HG03378 (cell line): Measurements from ENCODE around the gene ALS2CL.
A peak's percentile ranks its signal among the peaks of the same experiment; 100 is the strongest.

Experiments used
- ATAC-seq: cut with Tn5 transposase; IDR thresholded peaks from one replicate; pipeline ENCODE4 v1.9.1; 2021; ENCODE audit warnings: mild to moderate bottlenecking, moderate library complexity; ENCODE audit not compliant: unreplicated experiment

The ALS2CL gene

DNA sequence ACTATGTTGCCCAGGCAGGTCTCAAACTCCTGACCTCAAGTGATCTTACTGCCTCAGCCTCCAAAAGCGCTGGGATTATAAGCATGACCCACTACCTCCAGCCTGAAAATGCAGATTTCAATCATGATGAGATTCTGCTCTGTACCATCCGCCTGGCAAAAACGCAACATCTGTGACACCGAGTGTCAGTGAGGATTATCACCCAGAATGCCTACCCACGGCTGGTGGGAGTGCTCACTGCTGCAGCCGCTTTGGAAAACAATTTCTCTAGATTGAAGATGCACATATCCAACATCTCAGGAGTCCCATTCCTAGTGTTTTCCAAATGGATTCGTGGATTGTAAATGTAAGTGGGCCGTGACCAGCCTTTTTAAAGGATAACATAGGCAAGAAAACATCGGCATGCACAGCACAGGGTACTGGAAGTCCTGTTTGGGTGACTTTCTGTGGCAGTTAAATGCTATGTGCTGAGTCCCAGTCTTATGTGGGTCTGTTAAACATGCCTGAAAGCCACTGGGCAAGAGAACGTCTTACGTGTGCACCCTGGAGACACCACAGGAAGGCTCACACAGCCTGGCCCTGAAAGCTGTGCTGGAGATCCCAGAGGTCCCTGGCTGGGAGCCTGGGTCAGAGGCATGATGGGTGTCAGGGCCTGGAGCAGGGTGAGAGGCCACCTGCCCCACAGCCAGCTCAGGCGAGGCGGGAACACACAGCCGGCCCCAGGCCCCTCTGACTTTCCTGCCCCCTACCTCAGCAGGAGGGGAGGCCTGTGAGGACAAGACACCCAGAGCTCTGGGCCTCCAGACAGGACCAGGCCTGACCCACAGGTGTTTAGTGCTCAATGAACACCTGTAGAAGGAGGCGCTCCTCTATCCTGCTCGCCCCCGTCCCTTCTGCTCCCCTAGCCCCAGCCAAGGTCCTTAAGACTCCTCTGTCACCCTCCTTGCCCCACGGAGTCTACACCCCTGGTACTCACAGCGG, 23.3 kb upstream of the ALS2CL start:
- no peak for ATAC-seq

DNA sequence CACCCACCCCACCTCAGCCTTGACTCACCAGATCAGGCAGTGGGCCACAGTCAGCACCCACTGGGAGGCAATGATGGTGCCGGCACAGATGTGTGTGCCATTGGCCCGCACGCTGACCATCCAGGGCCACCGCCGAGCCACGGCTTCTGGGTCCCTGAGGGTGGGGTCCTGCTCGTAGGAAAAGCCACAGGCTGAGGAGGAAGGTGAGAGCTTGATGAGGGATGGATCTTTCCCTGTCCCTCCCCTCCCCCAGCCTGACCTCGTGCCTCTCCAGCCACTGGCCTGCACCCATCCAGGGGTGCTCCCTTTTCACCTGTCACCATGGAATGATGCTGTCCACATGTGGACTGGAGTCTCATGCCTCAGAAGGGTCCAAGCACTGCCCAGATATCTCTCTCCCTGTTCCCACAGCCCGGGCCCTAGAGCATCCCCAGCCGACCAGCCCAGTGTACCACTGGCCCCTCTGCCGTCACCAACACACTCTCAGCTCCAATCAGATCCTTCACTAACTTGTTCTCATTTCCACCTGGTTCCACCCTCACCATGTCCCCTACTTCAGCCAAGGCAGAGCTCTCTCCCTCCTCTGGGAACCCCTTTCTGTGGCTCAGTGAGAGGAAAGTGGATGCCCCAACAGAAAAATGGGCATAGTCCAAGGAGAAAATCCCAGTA, 22.2 kb upstream of the ALS2CL start:
- ATAC-seq = no peak

DNA sequence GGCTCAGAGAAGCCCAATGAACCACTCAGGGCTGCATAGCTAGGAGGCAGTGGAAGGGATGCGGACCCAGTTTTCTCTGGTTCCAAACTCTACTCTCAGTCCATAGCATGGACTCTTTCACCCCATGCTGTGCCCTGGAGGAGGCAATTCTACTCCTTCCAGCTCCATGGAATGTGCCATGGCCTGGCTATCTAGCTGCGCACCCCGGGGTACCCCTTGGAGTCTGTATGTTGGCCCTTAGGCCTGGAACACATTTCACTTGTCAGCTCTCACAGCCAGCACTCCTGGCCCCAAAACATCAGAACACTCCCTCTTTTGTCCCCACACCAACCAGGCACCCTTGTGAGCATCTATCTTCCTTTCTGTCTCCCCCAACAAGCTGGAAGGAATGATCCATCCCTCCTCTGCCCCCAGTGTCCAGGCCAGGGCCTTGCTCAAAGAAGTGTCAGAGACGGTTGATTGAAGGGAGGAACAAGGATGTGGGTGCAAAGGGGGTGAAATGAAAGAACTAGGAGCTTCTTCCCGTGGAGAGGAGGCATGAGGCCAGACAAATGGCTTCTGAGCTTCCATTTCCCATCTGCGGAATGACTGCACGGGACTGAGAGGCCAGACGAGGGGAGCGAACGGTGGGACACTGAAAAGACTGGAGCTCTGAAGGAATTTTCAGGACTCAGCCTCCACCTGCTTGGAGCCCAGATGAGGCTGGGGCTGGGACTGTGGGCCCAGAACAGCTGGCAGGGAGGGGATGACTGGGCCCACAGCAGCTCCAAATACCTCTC, 21.4 kb upstream of the ALS2CL start:
- ATAC-seq = no peak

DNA sequence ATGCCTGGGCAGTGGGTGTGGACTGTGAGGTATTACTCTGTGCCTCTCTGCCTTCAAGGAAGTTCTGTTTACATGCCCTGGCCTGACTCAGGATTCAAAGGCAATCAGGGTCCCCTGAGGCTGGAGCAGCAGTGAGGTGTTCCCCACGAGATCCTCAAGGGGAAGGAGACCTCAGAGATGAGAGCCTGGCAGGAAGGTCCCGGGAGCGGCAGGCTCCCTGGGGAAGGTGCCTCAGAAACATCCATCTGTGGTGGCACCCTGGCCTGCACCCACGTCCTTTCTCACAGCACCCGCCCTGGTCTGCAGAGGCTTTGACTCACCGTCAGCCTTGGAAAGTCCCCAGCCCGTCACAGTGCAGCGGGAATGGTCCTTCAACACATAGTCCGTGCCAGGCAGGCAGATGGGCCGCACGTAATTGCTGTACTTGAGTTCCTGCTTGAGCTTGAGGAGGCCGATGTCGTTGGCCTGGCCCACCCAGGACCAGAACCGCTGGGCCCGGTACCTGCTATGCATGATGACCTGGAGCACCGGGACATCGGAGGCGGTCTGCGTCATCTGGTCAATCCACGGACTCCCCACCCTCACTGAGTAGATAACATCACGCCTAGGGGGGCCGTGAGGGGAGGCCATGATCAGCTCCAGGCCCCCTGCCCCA, 20.5 kb upstream of the ALS2CL start:
- peak; percentile 69 for ATAC-seq

DNA sequence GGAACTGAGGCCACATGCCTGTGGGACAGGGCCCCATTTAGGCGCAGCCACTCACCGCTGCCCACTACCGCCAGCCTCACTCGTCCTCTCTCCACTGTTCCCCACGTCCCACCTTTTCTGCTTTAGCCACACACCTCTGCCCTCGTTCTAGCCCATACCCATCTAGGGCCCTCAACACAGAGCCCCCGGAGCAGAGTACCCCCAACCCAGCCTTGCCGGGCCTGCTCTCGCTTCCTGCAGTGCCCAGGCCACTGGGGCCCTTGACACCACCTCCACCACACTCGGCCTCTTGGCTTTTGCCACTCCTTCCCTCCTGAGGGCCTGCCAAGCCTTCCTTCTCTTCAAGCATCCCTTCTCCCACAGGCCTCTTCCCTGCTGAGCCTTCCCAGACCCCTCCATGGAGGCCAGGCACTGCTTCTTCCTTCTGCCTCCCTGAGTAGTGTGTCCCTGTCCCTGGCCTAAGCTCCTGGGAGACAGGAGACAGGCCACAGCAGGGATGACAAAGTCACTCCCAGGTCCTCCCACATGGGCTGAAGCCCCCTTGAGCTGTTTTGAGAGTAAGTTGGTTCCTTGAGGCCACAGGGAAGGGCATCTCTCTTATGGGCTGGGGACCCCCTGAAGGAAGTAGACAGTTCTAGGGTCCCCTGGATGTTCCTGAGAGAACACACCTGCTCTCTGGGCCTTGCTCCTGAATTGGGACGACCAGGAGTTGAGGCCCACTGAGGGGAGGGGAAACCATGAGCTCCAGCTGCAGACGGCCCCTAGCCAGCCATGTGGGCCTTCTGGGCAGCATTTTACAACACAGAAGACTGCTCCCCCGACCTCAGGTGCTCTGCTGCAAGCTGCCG, 19.8 kb upstream of the ALS2CL start:
- ATAC-seq = no peak

DNA sequence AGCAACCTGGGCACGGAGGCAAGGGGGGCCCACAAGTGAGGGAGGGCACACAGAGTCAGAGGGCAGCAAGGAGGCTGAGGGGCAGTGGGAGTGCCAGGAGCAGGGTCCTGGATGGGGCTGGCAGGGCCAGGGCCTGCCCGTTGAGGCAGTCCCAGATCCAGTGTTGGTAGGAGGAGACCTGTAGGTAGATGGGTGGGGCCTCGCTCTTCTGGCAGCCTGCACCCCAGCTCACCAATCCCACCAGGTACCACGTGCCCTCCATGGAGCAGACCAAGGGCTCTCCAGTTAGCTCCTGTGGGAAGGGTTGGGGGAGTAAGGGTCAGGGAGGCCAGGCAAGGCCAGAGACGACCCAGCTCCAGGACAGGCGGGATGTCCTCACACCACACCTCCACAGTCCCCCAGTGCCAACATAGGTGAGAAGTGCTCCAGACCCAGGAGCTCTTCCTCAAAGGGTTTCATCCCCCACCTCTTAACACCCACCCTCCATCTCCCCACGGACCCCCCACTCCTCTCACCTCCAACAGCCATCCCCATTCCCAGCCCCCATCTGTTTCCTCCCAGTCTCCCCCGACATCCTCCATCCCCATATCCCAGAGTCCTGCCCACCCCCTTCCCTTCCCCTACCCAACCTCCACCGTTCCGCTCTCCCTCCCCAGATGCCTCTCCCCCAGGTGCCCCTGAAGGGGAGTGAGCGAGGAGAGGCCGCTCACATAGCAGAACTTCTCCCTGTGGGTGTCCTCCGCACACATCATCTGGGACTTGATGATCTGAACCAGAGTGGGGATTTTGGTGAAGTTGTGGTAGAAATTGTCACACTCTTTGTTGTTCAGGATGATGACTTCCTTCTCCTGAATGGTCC, 18.9 kb upstream of the ALS2CL start:
- ATAC-seq = no peak

DNA sequence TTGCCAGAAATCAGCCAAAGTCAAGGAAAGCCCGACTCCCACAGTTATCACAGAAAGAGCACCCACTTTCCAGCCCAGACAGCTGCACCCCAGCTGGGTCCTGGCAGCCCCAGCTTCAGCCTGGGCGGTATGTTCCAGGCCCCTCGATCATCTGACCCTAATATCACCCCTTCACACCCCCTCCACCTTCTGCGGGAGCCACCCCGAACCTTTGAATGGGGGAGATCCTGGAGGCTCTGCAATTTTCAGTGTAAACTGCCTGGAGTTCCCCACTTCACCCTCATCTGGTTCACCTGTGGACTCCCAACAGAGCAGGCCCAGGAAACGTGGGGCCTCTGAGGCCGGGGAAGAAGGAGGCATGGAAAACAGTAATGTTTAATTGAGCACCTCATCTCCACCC, 18.3 kb upstream of the ALS2CL start:
- no peak for ATAC-seq

DNA sequence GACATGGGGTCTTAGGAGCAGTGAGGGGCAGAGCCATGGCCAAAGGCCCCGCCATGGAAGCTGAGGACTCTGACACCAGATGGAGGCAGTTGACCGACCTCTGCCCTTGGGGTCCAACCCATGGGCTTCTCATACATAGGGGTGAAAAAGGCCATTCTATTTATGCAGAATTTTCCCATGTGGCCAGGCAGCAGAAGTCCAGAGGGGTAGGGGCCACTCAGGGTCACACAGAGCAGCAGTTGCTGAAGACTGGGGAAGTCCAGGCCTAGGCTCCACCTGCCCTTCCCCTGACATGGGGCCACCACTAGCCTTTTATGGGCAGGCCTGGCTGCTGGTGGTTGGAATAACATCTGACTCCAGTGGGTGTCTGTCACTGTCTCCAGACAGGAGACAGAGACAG, 17.8 kb upstream of the ALS2CL start:
- no peak for ATAC-seq

DNA sequence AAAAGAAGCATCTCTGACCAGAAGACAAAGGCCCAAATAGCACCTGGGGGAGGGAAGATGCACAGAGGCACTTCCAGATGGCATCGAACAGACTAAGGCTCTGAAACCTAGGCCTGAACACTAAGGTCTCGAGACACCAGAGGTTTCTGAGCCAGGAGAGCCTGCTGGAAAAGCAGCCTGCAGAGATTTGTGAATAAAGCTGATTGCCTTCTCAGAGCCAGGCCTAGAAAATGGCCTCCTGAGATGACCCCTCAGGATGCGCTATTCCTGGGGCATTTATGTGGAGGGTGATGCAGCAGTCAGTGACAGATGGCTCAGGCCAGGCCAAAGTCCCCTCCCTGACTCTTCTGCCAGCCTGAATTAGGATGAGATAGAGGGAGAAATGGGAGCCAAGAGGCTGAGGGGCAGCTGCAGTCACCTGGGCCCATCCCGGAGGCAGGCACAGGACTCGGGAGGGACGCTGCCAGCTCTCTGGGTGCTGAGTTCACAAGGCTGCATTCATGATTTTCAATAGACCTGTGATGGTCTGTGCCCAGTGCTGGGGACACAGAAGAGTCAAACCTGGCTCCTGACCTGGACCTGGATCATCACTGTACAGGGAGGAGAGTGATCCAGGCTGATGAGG, 17.3 kb upstream of the ALS2CL start:
- no peak for ATAC-seq

DNA sequence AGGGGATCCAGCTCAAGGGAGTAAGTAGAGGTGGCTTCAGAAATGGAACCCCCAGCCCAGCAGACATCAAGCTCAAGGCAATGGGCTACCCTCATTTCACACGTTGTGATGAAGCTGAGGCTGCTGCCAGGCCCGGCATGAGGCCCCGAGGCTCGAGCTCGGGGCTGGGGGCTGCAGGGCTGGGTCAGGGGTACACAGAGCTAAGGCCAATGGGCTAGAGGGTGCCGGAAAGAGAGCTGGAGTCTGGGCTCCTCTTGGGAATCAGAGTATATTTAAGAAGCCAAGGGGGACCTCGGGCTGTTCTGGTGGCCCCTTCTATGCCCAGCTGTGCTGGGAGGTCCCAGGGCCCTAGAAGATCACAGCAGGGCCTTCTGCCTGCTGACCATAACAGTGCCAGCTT, 16.8 kb upstream of the ALS2CL start:
- no peak for ATAC-seq

DNA sequence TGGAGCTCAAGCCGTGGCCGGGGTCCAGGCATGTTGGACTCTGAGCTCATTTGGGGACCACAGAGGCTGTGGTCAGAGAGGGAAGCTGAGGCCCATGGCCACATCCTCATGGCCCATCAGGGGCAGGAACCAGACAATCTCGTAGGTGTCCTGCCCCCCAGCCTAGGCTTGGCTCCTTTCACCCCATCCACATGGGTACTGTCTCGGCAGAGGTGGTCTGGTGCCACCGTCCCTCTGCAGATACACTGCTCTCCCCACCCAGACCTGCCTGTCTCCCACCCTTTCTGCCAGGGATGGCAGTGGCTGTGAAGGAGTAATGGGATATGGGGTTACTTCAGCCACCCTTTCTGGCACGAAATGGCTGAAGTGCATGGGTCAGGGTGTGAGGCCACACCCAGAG, 16.2 kb upstream of the ALS2CL start:
- ATAC-seq = no peak

DNA sequence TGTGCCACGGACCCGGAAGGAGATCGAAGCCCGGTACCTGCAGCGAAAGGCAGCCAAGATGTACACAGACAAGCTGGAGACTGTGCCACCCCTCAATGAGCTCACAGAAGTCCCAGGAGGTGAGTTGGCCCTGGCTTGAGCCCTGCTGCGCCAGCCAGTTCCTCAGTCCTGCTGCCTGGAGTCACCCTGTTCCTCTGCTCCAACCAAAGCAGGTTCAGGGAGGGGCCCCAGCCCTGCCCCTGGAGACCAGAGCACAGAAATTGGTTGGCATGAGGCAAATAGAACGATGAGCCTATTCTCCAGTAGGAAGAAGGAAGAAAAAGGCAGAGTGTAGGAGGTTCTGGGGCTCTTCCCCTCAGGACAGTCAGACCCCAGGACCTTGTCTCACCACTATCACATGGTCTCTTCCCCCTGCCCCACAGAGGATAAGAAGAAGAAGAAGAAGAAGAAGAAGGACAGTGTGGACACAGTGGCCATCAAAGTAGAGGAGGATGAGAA, 15.7 kb upstream of the ALS2CL start:
- no peak for ATAC-seq

DNA sequence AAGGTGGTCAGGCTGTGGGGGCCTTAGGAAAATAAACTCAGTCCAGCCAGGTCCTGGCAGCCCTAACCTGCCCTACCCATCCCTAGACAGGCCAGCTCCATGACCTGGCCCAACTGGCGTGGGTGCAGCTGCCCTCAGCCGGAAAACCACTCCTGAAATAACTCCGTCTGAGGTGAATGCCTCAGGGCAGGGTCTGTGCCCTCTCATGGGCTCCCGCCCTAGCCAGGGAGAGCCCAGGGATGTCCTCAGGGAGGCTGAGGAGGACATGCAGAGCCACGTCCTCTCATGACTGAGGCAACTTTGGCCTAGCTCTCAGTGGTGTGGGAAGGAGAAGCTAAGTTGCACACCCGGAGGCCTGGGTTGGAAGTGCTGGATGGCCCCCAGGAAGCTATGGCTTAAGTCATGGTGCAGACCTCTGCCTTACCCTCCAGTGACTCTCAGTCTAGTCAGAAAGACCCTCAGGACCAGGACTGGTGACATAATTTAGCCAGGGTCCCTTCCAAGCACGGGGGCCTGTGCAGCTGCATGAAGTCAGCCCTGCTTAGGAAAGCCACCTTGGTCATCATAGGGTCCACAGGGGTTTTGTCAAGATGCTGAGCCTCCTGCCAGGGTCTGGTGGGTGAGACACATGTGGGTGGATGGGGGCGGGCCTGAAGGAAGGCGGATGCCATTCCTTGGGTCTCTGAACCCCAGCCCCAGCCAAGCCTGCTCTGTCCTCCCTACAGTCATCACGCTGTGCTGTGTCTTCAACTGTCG, 15.1 kb upstream of the ALS2CL start:
- no peak for ATAC-seq

DNA sequence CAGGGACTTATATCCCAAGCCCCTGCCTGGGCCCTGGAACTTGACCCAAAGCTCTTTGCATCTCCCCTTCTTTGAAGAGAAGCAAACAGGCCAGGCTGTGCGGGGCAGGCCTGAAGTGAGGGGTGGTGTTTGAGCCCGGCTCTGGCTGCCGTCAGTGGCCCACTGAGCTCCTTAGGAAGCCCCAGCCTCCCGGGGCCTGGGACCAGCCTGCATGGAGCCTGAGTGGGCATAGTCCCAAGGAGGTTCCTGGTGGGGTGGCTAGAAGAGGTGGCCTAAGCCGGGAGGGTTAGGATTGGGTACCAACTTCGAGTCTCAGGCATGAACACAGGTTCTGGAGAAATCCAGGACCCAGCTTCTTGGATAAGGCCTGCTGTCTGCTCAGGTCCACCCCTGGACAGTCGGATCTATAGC, 14.1 kb upstream of the ALS2CL start:
- no peak for ATAC-seq

DNA sequence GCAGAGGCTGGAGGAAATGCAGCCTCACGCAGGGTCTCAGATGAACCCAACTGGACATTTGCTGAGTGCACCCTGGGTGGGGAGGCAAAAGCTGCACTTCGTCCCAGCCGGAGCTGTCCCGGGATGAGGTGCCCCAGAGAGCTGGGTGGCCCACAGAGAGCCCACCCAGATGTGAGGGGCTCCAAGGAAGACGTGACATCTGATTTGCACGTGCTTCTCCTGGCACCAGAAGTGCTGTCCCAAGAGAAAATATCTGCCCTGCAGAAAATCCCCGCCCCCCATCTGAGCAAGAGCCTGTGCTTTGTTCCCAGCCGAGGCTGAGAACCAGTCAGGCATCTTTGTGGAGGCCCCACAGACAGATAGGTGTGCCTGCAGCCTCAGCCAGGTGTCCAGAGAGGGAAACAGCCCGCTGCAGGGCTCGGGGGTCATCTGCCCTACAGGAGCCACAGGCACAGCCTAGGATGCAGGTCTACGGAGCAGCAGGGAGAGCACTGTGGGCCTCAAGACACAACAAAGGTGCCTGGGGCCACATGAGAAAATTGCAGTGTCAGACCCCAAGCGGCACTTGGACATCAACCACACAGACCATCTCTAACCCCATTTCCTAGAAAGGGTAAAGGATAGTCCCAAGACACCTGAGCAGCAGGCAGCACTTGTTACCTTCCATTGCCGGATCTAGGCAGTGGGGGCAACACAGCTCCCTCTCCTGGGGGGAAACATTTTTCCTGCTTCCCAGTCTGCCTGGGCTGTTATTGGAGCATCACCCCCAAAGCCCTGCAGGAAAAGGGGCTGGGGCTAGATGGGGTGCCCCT, 13.5 kb upstream of the ALS2CL start:
- ATAC-seq = no peak

DNA sequence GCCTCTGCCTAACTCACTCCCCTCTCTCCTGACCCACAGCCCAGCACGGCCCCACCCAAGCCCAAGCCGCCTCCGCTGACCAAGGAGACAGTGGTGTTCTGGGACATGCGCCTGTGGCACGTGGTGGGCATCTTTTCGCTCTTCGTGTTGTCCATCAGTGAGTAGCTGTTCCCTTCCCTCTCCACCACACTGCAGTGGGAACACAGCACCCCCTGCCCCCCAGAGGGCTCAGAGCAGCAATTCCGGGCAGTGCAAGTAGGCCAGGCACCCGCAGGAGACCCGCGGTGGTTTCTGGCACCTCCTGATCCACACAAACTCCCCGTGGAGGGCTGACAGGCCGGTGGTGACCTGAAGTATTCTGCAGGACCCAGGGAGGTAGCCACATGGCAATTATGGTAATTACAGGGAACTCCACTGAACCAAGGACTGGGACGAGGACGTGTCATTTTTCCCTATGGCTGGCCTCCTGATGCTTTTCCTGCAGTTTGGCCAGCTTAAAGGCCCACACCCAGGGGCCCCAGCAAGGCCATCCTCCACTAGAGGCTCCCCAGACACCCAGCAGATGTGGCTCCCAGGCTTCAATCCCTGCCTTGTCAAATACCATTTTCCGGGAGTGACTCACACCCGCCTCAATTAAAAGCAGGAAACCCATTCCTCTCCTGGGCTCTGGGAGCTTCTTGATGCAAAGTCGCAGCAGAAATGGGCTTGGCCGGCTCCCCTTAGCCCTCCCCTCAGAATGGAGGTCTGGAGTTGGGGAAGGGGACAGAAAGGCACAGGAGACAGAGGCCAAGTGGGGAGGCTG, 12.5 kb upstream of the ALS2CL start:
- ATAC-seq = no peak
